Measurements from ENCODE around the gene SOX5. TPM values are rescaled to one million over a fixed set of nuclear protein-coding genes. Genes with fewer than 3 reads are reported as not detected.

The SOX5 gene
- total RNA-seq, 6 experiments from 2014 or later = 14.8 to 34.3 (median 31.1) TPM

DNA sequence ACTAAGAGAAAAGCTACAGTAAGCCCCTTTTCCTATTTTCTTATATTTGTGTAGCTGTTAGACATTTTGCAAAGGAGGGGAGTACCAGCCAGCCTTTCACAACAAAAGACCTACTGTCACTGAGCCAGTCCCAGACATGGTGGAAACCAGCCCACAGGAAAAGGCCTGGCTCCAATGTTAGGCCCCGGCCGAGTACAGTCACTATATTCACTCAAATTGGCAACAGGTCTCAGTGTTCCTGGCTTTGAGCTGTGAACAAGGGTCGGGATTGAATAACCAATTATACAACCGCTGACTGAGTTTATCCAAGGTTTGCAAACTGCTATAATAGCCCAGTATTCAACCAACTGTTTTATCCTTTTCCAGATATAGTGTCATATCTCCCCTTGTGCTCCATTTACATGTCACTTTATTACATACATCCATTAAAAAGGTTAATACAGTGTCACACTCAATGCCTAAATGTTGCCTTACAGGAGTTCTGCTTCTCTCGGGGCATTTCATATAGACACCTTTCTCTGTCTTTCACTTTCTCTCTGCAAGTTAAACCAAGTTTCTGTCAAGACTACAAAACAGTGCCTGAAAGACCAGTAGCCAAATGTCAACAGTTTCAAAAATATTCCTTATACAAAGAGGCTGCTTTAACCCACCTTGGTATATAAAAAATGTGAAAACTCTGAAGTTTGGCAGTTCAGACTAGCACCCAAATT lies 178.1 kb downstream of the SOX5 start:
- Histone ChIP-seq H3K27ac (peak overlapping the region in 2 of 3 donors; percentile 48 to 56), H3K4me3 (peak overlapping the region in 2 of 3 donors; percentile 3 to 37), H3K4me1 (no peaks in the 10 kb centered on the region), H3K36me3 (no peaks in the 10 kb centered on the region), H3K27me3 (no peaks in the 10 kb centered on the region), H3K9me3 (no peaks in the 10 kb centered on the region)
- WGBS (ENCODE audit: insufficient coverage, low coverage, low lambda C conversion rate, missing lambda C conversion rate) = 38% methylated on average over 5 of the region's 5 CpGs
- DNase-seq = peak; percentile 36 to 86 (median 65)
- ATAC-seq = peak; percentile 96 to 99 (median 98)
- TF ChIP-seq POLR2A (IDR thresholded peaks at IDR 0.05) = no peak
- TF ChIP-seq, protein P1, sequence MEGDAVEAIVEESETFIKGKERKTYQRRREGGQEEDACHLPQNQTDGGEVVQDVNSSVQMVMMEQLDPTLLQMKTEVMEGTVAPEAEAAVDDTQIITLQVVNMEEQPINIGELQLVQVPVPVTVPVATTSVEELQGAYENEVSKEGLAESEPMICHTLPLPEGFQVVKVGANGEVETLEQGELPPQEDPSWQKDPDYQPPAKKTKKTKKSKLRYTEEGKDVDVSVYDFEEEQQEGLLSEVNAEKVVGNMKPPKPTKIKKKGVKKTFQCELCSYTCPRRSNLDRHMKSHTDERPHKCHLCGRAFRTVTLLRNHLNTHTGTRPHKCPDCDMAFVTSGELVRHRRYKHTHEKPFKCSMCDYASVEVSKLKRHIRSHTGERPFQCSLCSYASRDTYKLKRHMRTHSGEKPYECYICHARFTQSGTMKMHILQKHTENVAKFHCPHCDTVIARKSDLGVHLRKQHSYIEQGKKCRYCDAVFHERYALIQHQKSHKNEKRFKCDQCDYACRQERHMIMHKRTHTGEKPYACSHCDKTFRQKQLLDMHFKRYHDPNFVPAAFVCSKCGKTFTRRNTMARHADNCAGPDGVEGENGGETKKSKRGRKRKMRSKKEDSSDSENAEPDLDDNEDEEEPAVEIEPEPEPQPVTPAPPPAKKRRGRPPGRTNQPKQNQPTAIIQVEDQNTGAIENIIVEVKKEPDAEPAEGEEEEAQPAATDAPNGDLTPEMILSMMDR (IDR thresholded peaks at IDR 0.05) = no peak
- intact Hi-C loops (cut with DNase I) = no loop called here

DNA sequence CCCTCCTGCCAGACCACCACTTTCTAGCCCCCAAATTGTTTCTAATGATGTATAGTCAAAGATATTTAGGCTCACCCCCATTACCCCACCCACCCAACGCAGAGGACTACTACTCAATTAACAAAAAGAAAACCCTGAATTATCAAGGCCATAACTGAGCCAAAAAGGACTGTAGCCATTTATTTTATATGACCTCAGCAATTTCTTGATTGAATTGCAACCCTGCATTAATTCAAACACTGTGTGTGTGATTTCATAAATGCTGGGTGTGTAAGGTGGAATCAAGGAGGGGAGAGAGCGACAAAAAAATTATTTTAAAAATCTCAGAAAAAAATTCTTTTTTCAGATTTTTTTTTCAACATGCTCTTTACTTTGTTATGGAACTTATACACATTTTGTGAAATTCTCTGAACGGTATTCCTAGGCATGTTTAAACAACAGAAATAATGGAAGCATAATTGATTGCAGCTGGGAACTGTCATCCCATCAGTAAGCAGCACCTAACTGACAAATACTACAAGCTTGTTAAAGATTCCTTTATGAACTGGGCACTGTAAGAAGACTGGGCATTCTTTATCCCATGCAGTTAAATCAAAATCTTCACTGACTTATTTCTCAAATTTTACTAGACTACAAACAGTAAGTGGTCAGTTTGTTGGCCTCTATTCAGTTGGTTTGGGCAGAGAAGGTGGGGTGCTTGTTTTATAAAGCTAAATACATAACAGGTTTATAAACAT lies 179.1 kb downstream of the SOX5 start:
- H3K4me3 ChIP-seq = no peak overlapping the region
- DNase-seq = no peak
- no peak for ATAC-seq
- WGBS (ENCODE audit: insufficient coverage, low coverage, low lambda C conversion rate, missing lambda C conversion rate) = 84% methylated on average over 3 of the region's 3 CpGs
- peak overlapping the region in 1 of 3 donors; percentile 48 for H3K27ac ChIP-seq
- H3K27me3 ChIP-seq = no peaks in the 10 kb centered on the region
- H3K36me3 ChIP-seq = no peaks in the 10 kb centered on the region
- no peaks in the 10 kb centered on the region for H3K4me1 ChIP-seq
- H3K9me3 ChIP-seq = no peaks in the 10 kb centered on the region
- TF ChIP-seq POLR2A (IDR thresholded peaks at IDR 0.05) = no peak
- intact Hi-C loops (cut with DNase I) = no loop called here

DNA sequence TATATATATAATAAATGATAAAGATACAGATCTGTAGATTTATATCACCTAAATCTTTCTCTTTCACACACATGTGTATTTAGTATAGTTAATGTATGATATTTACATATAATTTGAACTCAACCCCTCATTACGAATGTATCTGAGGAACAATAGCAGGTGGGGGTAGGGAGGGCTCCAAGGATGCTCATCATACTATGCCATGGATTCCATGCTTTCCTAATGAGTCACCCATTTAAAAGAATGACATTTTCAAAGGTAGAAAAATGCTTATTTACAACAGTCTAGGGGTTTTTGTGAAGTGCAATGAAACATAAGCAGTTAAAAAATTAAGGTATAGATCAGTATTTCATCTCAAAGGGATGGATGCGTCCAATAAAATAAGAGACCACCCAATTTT lies 181.6 kb downstream of the SOX5 start:
- Histone ChIP-seq H3K27me3 (no peaks in the 10 kb centered on the region), H3K4me3 (no peak overlapping the region), H3K36me3 (no peaks in the 10 kb centered on the region), H3K27ac (no peak overlapping the region), H3K9me3 (no peaks in the 10 kb centered on the region), H3K4me1 (no peaks in the 10 kb centered on the region)
- TF ChIP-seq, protein P1 (IDR thresholded peaks at IDR 0.05) = no peak
- TF ChIP-seq POLR2A (IDR thresholded peaks at IDR 0.05) = no peak
- DNase-seq (no peak), ATAC-seq (no peak)
- intact Hi-C loops (cut with DNase I) = no loop called here
- WGBS (ENCODE audit: insufficient coverage, low coverage, low lambda C conversion rate, missing lambda C conversion rate) = 86% methylated on average over 2 of the region's 2 CpGs

DNA sequence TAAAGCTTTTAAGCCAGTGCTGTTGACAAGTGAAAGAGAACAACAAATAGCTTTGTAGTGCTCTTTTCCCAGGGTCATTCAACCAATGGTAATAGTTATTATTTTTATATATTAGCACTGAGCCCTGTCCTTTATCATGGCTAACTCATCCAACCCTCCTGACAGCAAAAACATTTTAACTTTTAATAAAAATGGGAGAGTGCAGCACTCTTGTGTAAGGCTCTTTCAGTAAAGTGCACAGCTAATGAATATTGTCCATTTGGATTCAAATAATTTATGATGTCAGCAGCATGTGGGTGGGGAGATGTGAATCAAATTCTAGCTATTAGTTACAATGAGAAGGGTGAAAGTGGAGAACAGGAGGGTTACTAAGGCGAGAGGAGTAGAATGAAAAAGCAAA lies 185.7 kb downstream of the SOX5 start:
- TF ChIP-seq, protein P1 (IDR thresholded peaks at IDR 0.05) = no peak
- no peak for TF ChIP-seq POLR2A (IDR thresholded peaks at IDR 0.05)
- Histone ChIP-seq H3K4me3 (no peak overlapping the region), H3K36me3 (no peaks in the 10 kb centered on the region), H3K27me3 (no peaks in the 10 kb centered on the region), H3K27ac (no peak overlapping the region), H3K9me3 (no peaks in the 10 kb centered on the region), H3K4me1 (no peaks in the 10 kb centered on the region)
- ATAC-seq = no peak
- intact Hi-C loops (cut with DNase I) = no loop called here
- no peak for DNase-seq
- 100% methylated on average over 1 of the region's 1 CpG for WGBS (ENCODE audit: insufficient coverage, low coverage, low lambda C conversion rate, missing lambda C conversion rate)

DNA sequence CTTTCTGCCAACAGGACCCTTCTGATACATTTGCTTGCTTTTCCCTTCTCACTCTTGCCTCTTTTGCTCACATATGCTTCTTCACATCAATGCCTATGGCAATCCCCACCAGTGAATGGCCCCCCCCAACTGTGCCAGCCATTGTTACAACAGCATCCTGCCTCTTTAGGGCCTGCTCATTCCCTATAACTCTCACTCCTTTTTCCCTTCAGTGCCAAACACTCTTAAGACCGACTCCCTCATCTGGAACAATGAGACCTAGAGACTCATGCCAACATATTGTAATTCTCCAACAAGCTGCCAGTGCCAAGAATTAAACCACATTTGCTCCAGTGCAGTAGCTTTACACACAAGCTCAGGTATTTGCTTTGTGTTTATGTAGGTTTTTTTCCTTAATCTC lies 189.0 kb downstream of the SOX5 start:
- intact Hi-C loops (cut with DNase I) = no loop called here
- DNase-seq = no peak
- ATAC-seq = no peak

More for the DNA sequence above, 189.0 kb downstream of the SOX5 start:
- no peak overlapping the region for H3K27ac ChIP-seq
- no peak for TF ChIP-seq POLR2A (IDR thresholded peaks at IDR 0.05)
- TF ChIP-seq, protein P1 (IDR thresholded peaks at IDR 0.05) = no peak
- no peak overlapping the region for H3K4me3 ChIP-seq
- H3K27me3 ChIP-seq = no peaks in the 10 kb centered on the region
- H3K9me3 ChIP-seq = no peaks in the 10 kb centered on the region
- H3K4me1 ChIP-seq = peaks cover 0 to 10% (median 0%) of the 10 kb centered on the region in 4 donors
- H3K36me3 ChIP-seq = no peaks in the 10 kb centered on the region
- WGBS (ENCODE audit: insufficient coverage, low coverage, low lambda C conversion rate, missing lambda C conversion rate) = 75% methylated on average over 1 of the region's 1 CpG

Data from right lobe of liver (tissue), 6 donors.